NCI-H524 (cell line): ENCODE data around the gene MTMR3.
A peak's percentile ranks its signal among the peaks of the same experiment; 100 is the strongest.
"Not testable (repeated sequence)": the region's sequence is repeated elsewhere in the genome, so short reads cannot be mapped to it uniquely, and the experiment has no call there.

ENCODE experiments used
- DNase-seq, 2 experiments: peaks; one replicate each; lab custom pipeline; 2025; lab: John Stamatoyannopoulos, UW

The MTMR3 gene

GRCh38 chr22:29883045-29883774 is at the start of gene MTMR3:
Gene MTMR3, plus strand, starts transcription at chr22:29883174. Its CDS starts 87,886 bp downstream, at chr22:29971060.
- DNase-seq, result peak; percentile 90 to 95

GRCh38 chr22:29833392-29833965 is 49.5 kb upstream of the MTMR3 start:
- no peak for DNase-seq

DNA sequence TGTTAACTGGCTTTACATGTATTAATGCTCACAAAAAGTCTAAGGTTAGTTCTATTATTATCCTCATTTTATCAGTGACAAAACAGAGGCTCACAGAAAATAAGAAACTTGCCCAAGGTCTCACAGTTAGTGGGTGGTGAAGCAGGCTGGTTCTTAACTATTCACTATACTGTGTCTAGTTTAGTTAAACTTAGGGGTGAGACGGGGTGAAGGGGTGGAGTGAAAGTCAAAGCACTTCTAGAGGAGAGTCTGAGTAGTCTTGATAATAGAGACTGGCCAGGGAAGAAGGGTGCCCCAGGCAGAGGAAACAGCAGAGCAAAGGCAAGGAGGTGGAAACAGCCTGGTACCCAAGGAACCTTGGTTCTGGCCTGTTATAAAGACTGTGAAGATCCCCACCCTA is 48.9 kb upstream of the MTMR3 start:
- no peak for DNase-seq

DNA sequence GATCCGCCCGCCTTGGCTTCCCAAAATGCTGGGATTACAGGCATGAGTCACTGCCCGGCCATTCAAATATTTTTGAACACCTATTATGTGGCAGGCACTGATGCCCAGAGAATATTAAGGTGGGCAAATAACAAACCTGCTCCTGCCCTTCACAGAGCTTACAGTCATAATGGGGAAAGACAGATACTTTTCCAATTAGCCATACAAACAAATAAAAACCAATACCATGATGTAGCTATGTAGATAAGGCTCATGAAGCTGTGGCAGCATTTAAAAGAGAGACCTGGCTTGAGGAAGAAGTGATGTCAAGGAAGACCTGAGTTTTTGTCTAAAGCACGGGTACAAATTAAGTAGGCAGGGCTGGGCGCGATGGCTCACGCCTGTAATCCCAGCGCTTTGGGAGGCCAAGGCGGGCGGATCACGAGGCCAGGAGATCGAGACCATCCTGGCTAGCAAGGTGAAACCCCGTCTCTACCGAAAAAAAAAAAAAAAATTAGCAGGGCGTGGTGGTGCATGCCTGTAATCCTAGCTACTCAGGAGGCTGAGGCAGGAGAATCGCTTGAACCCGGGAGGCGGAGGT is 46.1 kb upstream of the MTMR3 start:
- DNase-seq, result not testable (repeated sequence)

DNA sequence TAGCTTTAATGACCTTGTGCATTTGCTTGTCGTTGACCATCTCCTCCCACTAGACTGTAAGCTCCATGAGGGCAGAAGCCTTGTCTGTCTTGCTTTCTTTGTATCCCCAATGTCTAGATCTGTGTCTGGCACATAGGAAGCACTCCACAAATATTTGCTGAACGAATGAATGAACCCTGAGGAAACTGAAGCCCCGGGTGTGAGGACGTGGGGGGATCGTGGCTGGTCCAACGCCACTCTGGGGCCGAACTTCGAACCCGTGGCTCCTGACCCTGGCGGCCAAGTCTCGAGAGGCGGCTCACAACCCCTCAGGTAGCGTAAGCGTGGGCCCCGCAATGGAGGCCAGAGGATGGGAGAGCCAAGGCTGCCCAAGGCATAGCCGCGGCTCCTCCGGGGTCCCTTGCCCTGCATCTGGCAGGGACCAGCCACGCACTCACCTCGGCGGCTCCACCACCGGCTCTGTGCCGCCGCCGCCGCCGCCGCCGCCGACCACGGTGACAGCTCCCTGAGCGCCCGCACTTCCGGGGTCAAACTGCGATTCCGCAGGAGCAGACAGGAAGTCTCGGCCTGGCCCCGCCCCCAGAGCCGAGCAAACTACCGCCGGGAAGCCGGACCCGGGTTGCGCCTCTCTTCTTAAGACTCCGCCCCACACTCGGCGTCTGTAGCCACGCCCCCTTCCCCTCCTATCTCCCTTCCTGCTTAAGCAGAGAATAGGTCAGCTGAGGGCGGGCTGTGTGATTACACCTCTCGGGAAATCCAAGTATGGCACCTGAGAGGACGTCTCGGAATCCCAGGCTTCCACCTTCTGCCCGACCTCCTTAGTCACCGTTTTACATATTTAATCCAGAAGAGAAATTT is 45.0 kb upstream of the MTMR3 start, which contains the start of gene ASCC2:
TSS of gene ASCC2 (minus strand) at position 534 of the 858 bp plus-strand sequence. CDS start 5,949 bp downstream, outside the sequence.
- peak; percentile 98 to 99 for DNase-seq

DNA sequence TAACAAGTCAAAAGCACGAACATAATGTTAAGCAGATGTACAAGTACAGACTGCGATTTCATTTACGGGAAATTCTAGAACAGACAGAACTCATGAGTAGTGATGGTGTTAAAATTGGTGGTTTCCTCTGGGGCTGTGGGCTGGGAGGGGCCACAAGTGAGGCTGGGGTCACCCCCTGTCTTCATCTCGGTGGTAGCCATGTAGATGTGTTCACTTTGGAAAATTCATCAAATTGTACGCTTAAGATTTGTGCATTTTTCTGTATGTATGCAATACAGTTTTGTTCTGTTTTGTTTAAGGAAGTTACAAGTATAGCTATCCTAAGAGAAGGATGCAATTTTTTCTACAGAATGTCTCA is 44.4 kb upstream of the MTMR3 start:
- no peak for DNase-seq

- DNase-seq, result no peak
These were observed 43.9 kb upstream of the MTMR3 start for GRCh38 chr22:29839039-29839438.

GRCh38 chr22:29840498-29840897 is 42.5 kb upstream of the MTMR3 start:
- DNase-seq, result no peak

DNA sequence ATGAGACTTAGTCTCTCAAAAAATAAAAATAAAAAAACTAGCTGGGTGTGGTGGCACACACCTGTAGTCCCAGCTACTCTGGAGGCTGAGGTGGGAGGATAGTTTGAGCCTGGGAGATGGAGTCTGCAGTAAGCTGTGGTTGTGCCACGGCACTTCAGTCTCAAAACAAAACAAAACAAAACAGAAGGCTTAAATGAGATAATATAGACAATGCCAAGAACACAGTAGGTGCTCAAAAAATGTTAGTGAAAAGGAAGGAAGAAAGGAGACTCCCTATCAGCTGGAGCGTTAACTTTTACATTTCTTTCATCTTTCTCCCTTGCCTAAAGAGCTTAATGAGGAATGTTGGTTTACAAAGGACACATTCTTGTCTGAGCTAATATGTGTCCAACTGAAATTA is 40.8 kb upstream of the MTMR3 start:
- DNase-seq, result no peak

- no peak for DNase-seq
These were observed 40.2 kb upstream of the MTMR3 start for GRCh38 chr22:29842740-29843139.

DNA sequence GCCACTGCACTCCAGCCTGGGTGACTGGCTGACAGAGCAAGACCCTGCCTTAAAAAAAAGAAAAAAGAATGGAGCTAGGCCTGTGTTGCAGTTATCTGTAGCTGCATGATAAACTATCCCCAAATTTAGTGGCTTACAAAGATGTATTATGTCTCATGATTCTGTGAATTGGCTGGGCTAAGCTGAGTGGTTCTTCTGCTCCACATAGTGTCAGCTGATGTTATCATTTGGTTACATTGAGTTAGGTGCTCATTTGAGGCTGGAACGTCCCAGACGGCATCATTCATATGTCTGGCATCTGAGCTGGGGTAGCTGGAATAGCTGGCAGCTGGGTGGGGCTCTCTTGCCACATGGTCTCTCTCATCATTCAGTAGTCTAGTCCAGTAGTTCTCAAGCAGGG is 36.7 kb upstream of the MTMR3 start:
- DNase-seq, result peak in 1 of 2 experiments; percentile 21

DNA sequence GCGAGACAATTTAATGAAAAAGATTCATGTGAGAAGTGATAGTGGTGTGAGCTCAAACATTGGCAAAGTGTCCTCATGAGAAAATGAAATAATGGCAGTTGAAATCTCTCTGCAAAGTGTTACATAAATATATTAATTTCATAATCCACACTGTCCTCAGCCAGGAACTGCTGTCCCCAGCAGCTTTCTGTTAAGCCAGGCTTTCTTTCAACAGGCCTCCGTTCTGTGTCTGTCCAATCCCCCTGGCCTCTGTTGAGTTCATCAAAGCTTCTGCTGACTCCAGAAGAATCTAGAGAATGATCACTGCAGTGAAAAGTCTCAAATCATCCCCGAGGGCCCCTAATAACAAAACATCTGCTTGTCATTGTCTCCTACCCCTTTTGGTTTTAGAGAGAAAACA is 34.9 kb upstream of the MTMR3 start:
- DNase-seq, result no peak

GRCh38 chr22:29854432-29854831 is 28.5 kb upstream of the MTMR3 start:
- no peak for DNase-seq

DNA sequence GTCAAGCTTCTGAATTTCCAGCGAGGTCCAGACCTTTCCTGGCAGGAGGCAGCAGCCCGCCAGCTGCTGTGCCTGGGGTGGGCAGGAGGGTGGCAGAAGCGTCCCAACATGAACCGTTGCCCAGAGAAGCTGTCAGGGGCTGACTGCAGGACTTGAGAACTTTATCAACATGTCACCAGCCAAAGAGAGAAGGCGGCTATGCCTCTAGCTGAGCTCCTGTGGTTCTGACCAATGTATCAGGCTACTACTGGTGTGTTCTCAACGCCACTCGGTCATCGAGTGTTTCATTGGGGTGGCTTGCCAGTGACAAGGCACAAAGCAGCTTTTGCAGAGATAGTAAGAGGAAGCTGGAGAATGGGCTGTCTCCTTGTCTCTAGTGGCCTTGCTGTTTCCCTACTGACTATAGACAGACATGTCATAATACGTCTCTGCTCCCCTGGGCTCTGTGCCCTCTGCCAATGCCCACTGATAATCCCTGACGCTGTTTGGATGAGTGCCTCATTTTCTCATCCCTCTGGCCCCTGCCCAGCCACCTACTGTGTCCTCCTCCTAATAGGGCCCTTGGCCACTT is 27.3 kb upstream of the MTMR3 start:
- DNase-seq, result peak in 1 of 2 experiments; percentile 53

DNA sequence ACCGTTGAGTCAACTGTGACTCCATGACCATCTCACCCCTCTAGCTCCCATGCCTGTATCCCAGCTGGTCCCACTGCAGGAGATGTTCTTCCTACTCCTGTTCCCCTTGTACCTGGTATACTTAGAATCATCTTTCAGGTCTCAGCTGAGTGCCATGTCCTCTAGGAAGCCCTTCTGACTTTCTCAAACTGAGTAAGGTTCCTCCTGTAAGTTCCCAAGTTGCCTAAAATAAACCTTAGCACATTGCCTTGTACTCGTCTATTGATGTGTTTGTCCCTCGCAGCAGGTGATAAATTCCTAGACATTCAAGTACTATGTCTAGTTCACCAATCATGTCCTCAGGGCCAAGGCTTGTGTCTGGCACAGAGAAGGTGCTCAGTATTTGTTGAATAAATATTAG is 26.5 kb upstream of the MTMR3 start:
- DNase-seq, result no peak

- DNase-seq, result not testable (repeated sequence)
These were observed 23.9 kb upstream of the MTMR3 start for GRCh38 chr22:29859030-29859429.

DNA sequence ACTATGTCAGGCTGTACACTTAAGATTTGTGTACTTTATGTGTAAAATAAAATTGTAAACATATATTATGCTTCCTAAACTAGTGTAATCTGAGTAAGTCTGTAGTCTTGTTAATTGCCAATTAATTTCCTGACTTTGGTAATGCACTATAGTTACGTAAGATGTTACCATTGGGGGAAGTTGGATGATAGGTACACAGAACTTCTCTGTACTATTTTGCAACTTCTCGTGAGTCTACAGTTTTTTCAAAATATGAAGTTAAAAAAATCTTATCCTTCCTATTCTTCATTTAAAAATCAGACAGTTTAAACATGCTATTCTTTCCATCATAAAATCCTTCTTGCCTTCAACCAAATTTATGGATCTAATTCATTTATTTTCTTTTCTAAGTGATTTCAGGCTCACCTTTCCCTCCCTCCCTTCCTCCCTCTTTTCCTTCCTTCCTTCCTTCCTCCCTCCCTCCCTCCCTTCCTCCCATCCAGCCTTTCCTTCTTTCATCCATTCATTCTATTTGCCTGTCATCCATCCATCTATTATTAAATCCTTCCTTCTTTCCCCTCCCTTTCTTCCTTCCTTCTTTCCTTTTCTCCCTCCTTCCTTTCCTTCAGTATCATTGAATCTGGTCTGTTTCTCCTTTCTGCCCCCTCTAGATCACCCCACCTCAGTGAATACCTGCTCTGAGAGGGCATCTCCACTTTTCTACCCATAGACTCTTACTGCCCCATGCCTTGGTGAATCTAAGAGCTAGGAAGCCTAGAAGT is 22.8 kb upstream of the MTMR3 start:
- no peak for DNase-seq

DNA sequence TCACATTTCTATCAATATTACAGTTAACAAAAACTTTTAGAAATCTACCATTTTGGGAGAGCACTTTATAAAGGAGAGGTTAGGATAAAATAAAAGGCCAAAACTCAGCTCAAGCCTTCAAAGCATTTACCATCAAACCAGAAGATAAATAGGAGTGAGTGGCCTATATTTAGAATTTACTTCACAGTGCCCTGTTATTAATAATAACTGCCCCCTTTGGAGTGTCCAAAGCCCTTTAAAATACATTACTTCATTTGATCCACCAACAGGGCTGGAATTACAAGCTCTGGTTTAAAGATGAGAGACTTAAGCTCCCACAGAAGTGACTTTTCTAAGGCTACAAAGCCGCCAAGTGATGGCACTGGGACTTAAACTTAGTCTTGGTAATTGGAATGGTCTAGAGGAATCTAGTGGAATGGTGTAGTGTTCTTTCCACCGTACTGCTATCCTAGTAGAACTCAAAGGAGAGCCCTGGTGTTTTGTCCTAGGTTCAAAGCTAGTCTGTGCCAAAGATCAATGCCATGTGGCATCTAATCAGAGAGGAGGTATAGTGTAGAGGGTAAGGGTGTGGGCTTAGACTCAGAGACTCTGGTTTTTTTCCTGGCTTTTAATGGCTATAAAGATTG is 21.2 kb upstream of the MTMR3 start:
- no peak for DNase-seq

GRCh38 chr22:29865572-29865971 is 17.4 kb upstream of the MTMR3 start:
- not testable (repeated sequence) for DNase-seq

DNA sequence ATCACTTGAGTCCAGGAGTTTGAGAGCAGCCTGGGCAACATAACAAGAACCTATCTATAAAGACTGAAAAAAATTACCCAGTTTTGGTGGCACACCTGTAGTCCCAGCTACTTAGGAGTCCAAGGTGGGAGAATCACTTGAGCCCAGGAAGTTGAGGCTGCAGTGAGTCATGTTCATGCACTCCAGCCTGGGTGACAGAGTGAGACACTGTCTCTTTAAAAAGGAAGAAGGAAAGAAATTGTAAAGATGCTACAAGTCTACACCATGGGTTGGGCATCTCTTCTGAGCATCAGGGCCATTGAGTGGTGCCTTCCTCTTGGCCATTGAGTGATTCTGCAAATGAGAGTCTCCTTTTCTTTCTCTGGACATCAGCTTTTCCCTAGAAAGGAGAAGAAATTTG is 15.7 kb upstream of the MTMR3 start:
- DNase-seq, result no peak

GRCh38 chr22:29867851-29868250 is 15.1 kb upstream of the MTMR3 start:
- no peak for DNase-seq
